Endothelial cell of umbilical vein (primary cell): ENCODE results near the gene TSPAN9.

Source experiments
- CTCF ChIP-seq, 2 donors: IDR thresholded peaks; 1 replicate in 1 of 2; 2 replicates in 1 of 2; pipeline ENCODE4 v1.5.1; 2011; ENCODE audit warnings: low read length in 2 of 2, mild to moderate bottlenecking in 2 of 2, moderate library complexity in 2 of 2, control low read depth in 1 of 2, inconsistent platforms in 1 of 2, low read depth in 1 of 2; ENCODE audit not compliant: insufficient read depth in 1 of 2; ENCODE audit errors: extremely low read depth in 1 of 2
- EZH2 ChIP-seq: IDR thresholded peaks from 2 replicates; pipeline ENCODE4 v1.6.1; 2012; ENCODE audit warnings: borderline replicate concordance, low read depth, mild to moderate bottlenecking, moderate library complexity, low read length, inconsistent platforms; ENCODE audit not compliant: severe bottlenecking
- FOS ChIP-seq: IDR thresholded peaks from 2 replicates; pipeline ENCODE4 v1.6.1; 2011; ENCODE audit warnings: mild to moderate bottlenecking, low read length, moderate library complexity, borderline replicate concordance; ENCODE audit not compliant: insufficient read depth
- GATA2 ChIP-seq: IDR thresholded peaks from 2 replicates; pipeline ENCODE4 v1.7.0; 2011; ENCODE audit warnings: low read depth, mild to moderate bottlenecking, moderate library complexity, mixed read lengths, low read length; ENCODE audit not compliant: insufficient read length, insufficient read depth
- JUN ChIP-seq: IDR thresholded peaks from 2 replicates; pipeline ENCODE4 v1.6.1; 2011; ENCODE audit warnings: borderline replicate concordance, low read depth; ENCODE audit not compliant: insufficient read length, insufficient read depth
- MAX ChIP-seq: IDR thresholded peaks from 2 replicates; pipeline ENCODE4 v1.6.1; 2011; ENCODE audit not compliant: insufficient read depth, insufficient read length
- POLR2A ChIP-seq: IDR thresholded peaks from 2 replicates; pipeline ENCODE4 v1.6.1; 2012; ENCODE audit warnings: low read depth, mild to moderate bottlenecking, control low read depth, low read length
- POLR2AphosphoS5 ChIP-seq: IDR thresholded peaks from 2 replicates; pipeline ENCODE4 v1.6.1; 2012; ENCODE audit warnings: low read depth, mild to moderate bottlenecking, control low read depth, low read length, moderate library complexity; ENCODE audit not compliant: insufficient read depth

GRCh38 chr12:3224530-3224903, 147.3 kb downstream of the TSPAN9 start:
- TF ChIP-seq CTCF (IDR thresholded peaks at IDR 0.05; ENCODE audit: extremely low read depth in 1 of 2, insufficient read depth in 1 of 2, low read depth in 1 of 2, low read length in 2 of 2) (no peak), EZH2 (no peak), FOS (no peak), POLR2AphosphoS5 (no peak), POLR2A (no peak), GATA2 (no peak), MAX (no peak), JUN (no peak)
